HCEC 1CT (cell line): ENCODE data around the gene PVALEF.
A peak's percentile ranks its signal among the peaks of the same experiment; 100 is the strongest.
"Not testable (repeated sequence)": the region's sequence is repeated elsewhere in the genome, so short reads cannot be mapped to it uniquely, and the experiment has no call there.

Experiments used
- DNase-seq: peaks from one replicate; pipeline ENCODE4 v3.0.0-alpha.2; 2017

The PVALEF gene

DNA sequence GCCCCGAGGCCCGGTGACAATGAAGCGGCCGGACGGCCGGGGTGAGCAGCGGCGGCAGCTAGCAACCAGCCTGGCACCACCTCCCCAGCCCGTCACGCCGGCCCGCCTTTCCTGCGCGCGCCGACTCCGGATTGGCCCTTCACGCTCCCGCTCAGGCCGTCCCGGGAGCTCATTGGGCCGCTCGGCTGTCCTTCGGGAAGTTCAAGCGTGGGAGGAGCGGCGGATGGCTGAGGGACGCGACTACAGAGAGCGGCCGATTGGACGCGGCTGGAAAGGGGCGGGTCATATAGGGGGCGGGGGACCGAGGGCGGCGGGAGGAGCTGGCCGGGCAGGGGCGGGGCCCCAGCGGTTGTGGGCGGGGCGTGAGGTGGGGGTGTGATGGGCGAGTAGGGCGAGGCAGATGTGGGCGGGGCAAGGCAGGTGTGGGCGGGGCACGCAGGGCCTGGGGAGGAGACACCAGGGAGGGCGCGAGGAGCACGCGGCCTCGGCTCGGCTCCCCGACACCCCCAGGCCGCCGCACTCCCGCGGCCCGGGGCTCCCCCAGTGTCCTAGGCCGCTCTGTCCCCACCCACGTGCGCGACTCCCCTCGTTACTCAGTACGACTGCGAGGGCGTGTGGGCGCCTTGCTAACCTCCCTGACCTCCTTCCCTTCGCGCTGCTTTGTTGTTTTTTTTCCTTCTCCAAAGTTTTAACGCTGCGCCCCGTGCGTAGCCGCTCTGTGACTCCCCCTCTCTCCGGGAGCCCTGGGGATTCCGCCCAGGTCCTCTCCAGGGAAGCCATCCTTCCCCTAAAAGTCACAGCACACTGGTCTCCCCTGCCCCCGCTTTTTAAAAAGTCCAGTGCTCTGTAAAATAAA, 57.8 kb downstream of the PVALEF start, which contains the start of gene CEP131:
TSS of gene CEP131 (minus strand) at position 60 of the 856 bp plus-strand sequence. CDS start 2,909 bp downstream, outside the sequence.
- peak; percentile 98 for DNase-seq

DNA sequence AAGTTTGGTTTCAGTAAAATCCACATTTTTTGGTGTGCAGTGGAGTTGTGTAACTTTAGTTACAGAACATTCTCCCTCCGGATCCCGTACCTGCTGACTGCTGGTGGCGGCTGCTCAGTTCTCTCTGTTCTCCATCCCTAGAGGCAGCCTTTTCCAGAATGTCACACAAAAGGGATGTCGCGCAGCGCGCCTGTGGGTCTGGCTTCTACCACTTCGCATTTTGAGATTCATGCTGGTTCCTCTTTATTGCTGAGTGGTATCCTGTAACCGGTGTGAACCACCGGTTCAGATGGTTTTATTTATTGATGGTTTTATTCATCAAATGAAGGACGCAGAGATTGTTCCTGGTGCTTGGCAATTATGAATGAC, 58.4 kb downstream of the PVALEF start:
- no peak for DNase-seq

GRCh38 chr17:81227630-81228029, 62.3 kb downstream of the PVALEF start:
- DNase-seq = not testable (repeated sequence)

- DNase-seq = no peak
These were observed 63.1 kb downstream of the PVALEF start for GRCh38 chr17:81228420-81228819.

DNA sequence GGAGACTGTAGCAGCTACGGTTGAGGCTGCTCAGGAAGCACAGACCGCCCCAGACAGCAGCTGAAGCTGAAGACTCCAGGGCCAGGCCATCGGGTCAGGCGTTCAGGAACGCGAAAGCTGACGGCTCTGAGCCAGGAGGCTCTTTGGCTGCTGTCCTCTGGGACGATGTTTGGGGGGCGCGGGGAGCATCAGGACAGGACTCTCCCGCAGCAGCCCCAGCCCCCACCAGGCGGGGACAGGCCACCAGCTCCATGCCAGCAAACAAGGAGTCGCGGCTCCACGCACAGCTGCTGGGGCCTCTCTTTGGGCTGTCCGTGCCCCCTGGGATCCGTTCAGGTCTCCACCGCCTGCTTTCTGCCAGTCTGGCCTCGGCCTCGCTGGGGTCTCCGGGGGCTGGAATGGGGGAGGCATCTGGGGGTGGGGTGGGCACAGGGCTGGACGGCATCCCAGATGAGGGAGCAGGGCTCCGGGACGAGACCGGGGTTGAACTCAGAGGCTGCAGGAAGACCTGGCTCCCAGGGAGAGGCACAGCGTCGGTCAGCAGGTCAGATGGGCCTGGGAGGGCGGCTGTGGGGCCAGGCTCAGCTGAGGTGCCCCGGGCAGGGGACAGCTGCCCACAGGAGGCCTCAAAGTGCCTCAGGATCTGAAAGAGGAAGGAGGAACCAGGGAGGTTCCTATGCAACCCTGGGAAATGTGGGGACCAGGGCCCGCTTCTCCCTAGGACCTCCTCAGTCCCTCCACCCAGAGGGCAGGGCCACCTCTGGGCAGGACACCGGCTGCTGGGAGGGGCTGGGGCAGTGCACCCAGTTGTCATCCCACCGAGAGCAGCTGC, 63.7 kb downstream of the PVALEF start:
- no peak for DNase-seq

DNA sequence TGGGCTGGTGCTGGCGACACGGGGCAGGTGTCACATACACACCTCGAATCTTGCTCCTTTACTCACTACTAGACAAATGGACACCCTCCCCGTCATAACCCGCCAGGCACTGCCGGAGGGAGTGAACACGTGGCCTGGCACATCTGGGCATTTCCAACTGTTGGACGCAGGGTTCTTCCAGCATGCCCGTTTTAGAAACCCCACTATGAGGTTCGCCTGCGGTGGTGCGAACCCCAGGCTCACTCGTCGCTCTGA, 64.3 kb downstream of the PVALEF start:
- DNase-seq = no peak

DNA sequence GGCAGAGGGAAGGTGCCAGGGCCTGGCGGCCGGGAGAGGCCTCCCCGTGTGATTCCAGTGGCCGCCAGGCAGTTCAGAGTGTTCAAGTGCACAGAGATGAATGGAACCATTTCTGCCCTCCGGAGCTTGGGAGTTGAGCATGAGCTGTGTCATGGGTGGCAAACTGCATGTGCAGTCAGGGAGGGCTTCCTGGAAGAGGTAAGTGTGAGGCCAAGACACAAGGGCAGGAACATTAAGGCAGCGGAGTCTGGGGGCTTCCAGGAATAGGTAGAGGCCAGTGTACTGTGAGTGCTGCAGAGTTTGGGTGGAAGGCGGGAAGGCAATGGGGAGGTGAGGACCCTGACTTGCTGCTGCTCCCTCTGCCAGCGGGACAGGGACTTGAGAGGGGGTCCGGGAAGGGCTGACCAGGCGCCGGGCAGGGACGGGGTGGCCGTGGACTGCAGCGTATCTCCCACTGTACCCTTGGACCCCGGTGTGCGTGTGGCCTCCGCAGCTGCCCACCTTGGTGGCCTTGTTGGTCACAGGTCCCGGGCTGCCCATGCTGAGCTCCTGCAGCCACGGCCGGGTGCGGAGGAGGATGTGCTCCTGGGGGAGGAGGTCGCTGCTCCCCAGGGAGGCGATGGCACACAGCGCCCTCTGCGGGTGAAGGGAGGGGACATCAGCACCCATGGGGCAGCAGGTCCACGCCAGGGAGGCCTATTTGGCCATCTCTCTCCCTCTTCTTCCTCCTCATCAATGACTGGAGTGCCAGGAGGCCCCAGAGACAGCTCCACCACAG, 64.9 kb downstream of the PVALEF start:
- no peak for DNase-seq

- DNase-seq = no peak
These were observed 65.9 kb downstream of the PVALEF start for GRCh38 chr17:81231121-81231645.

GRCh38 chr17:81231766-81232581, 66.7 kb downstream of the PVALEF start:
- no peak for DNase-seq
